ENCODE measurements around the gene SMIM5. TPM values are rescaled to one million over a fixed set of nuclear protein-coding genes. Genes with fewer than 3 reads are reported as not detected.

Gene SMIM5
- polyA plus RNA-seq, 1 experiment = not detected

GRCh38 chr17:75622076-75622475 is 11.2 kb upstream of the SMIM5 start:
- CTCF ChIA-PET = interaction anchor here (0.9 to 21.7 kb wide), 3 partner anchors 11 to 126 kb away, joined by 3 to 502 read pairs (median 37); partner anchors contain the start of gene SMIM5
- H3K4me3 ChIP-seq (ENCODE audit: low read depth, low read length) = no peak overlapping the region
- TF ChIP-seq CTCF (IDR thresholded peaks at IDR 0.05; ENCODE audit: insufficient read depth, low read depth, low read length) = no peak
- DNase-seq (ENCODE audit: low read depth) = no peak
- H3K36me3 ChIP-seq (ENCODE audit: control insufficient read depth, insufficient read depth, low read length) = no peaks in the 10 kb centered on the region
- no peaks in the 10 kb centered on the region; the same call in 1 of the 2 replicates for H3K27me3 ChIP-seq (ENCODE audit: control insufficient read depth, insufficient read depth, low read length)
- POLR2A ChIA-PET = no interaction called here

GRCh38 chr17:75622771-75623273 is 10.4 kb upstream of the SMIM5 start:
- Histone ChIP-seq H3K36me3 (ENCODE audit: control insufficient read depth, insufficient read depth, low read length) (no peaks in the 10 kb centered on the region), H3K27me3 (ENCODE audit: control insufficient read depth, insufficient read depth, low read length) (no peaks in the 10 kb centered on the region; the same call in 1 of the 2 replicates), H3K4me3 (ENCODE audit: low read depth, low read length) (no peak overlapping the region)
- no peak for TF ChIP-seq CTCF (IDR thresholded peaks at IDR 0.05; ENCODE audit: insufficient read depth, low read depth, low read length)
- no peak for DNase-seq (ENCODE audit: low read depth)
- CTCF ChIA-PET = interaction anchor here (1.1 to 21.7 kb wide), 4 partner anchors 9 to 125 kb away, joined by 4 to 502 read pairs (median 26); partner anchors contain the start of gene SMIM5
- POLR2A ChIA-PET = no interaction called here

- ChIA-PET POLR2A (no interaction called here), CTCF (interaction anchor here (0.8 to 21.7 kb wide), 6 partner anchors 9 to 125 kb away, joined by 3 to 502 read pairs (median 5); partner anchors contain the start of gene SMIM5)
- DNase-seq (ENCODE audit: low read depth) = no peak
- TF ChIP-seq CTCF (IDR thresholded peaks at IDR 0.05; ENCODE audit: insufficient read depth, low read depth, low read length) = no peak
- H3K27me3 ChIP-seq (ENCODE audit: control insufficient read depth, insufficient read depth, low read length) = no peaks in the 10 kb centered on the region; the same call in 1 of the 2 replicates
- H3K4me3 ChIP-seq (ENCODE audit: low read depth, low read length) = no peak overlapping the region
- no peaks in the 10 kb centered on the region; the same call in 1 of the 2 replicates for H3K36me3 ChIP-seq (ENCODE audit: control insufficient read depth, insufficient read depth, low read length)
These were observed 9.8 kb upstream of the SMIM5 start for GRCh38 chr17:75623386-75623785.

- ChIA-PET CTCF (interaction anchor here (0.8 to 21.7 kb wide), 8 partner anchors 9 to 124 kb away, joined by 3 to 502 read pairs (median 4); partner anchors contain the start of gene SMIM5), POLR2A (no interaction called here)
- peaks cover 1% of the 10 kb centered on the region for H3K36me3 ChIP-seq (ENCODE audit: control insufficient read depth, insufficient read depth, low read length)
- no peak overlapping the region for H3K4me3 ChIP-seq (ENCODE audit: low read depth, low read length)
- no peak for DNase-seq (ENCODE audit: low read depth)
- TF ChIP-seq CTCF (IDR thresholded peaks at IDR 0.05; ENCODE audit: insufficient read depth, low read depth, low read length) = no peak
- no peaks in the 10 kb centered on the region; the same call in 1 of the 2 replicates for H3K27me3 ChIP-seq (ENCODE audit: control insufficient read depth, insufficient read depth, low read length)
These were observed 9.2 kb upstream of the SMIM5 start for GRCh38 chr17:75624021-75624420.

- Histone ChIP-seq H3K27me3 (ENCODE audit: control insufficient read depth, insufficient read depth, low read length) (no peaks in the 10 kb centered on the region; the same call in 1 of the 2 replicates), H3K36me3 (ENCODE audit: control insufficient read depth, insufficient read depth, low read length) (peaks cover 5% of the 10 kb centered on the region), H3K4me3 (ENCODE audit: low read depth, low read length) (no peak overlapping the region)
- DNase-seq (ENCODE audit: low read depth) = no peak
- ChIA-PET CTCF (interaction anchor here (1.0 to 21.7 kb wide), 12 partner anchors 8 to 159 kb away, joined by 3 to 502 read pairs (median 4); partner anchors contain the start of gene SMIM5), POLR2A (no interaction called here)
- no peak for TF ChIP-seq CTCF (IDR thresholded peaks at IDR 0.05; ENCODE audit: insufficient read depth, low read depth, low read length)
These were observed 8.4 kb upstream of the SMIM5 start for GRCh38 chr17:75624714-75625345.
